Body of pancreas (tissue), 4 donors: Measurements from ENCODE around the gene CEBPG. TPM values are rescaled to one million over a fixed set of nuclear protein-coding genes. Genes with fewer than 3 reads are reported as not detected.

Source experiments
- ATAC-seq: fragments of 150-250 bp; one replicate; pipeline ENCODE4 v1.9.1; 2016
- DNase-seq, 4 donors: peaks; one replicate each; pipeline ENCODE4 v3.0.0-alpha.2; 2019
- H3K27ac ChIP-seq, 4 donors: fragments of 200-600 bp; sonication (generic); 1 replicate in 3 of 4; 2 replicates in 1 of 4; pipeline versions ENCODE4 v1.5.1 to v1.6.1; 2016 to 2019; ENCODE audit warnings: mild to moderate bottlenecking in 1 of 4, mixed read lengths in 1 of 4, moderate library complexity in 1 of 4
- H3K27me3 ChIP-seq, 2 donors: fragments of 200-600 bp; sonication (generic); one replicate each; pipeline ENCODE4 v1.6.0; 2016; ENCODE audit warnings: mild to moderate bottlenecking in 1 of 2
- H3K36me3 ChIP-seq, 2 donors: fragments of 200-600 bp; sonication (generic); replicated peaks in 1 of 2; 2 replicates each; pipeline ENCODE4 v1.5.1; 2016; ENCODE audit warnings: low read depth in 2 of 2; ENCODE audit not compliant: insufficient read depth in 1 of 2
- H3K4me1 ChIP-seq: fragments of 200-600 bp; sonication (generic); one replicate; pipeline ENCODE4 v1.6.0; 2016
- H3K4me3 ChIP-seq, 2 donors: fragments of 200-600 bp; sonication (generic); 1 replicate in 1 of 2; 2 replicates in 1 of 2; pipeline ENCODE4 v1.5.1; 2016 to 2019
- H3K9me3 ChIP-seq, 3 donors: fragments of 200-600 bp; sonication (generic); 1 replicate in 2 of 3; 2 replicates in 1 of 3; pipeline ENCODE4 v1.5.1; 2016
- POLR2A ChIP-seq, 3 donors: fragments of 450-650 bp; IDR thresholded peaks; one replicate each; pipeline ENCODE4 v1.6.1; 2016; ENCODE audit warnings: antibody characterized with exemption in 3 of 3, mild to moderate bottlenecking in 2 of 3
- WGBS, 2 donors: methylation state at CpG; one replicate each; pipeline ENCODE4 v1.1.5; 2017; 5-methylcytosine and 5-hydroxymethylcytosine counted together
- intact Hi-C: fragments of 100-400 bp; cut with DNase I; formaldehyde crosslinking; loops from one replicate; pipeline ENCODE4 v1.15.1; 2023
- total RNA-seq, 2 donors: library from RNA; depleted of rRNA; stranded (reverse); fragments of >200 nt; gene quantifications; one replicate each; pipeline ENCODE4 v1.1.0, GENCODE V29; 2016
- TF ChIP-seq, protein P1 (sequence below), 7 experiments: fragments of 450-650 bp in 4 of 7; fragments of 200-600 bp in 3 of 7; sonication (generic) in 3 of 7; IDR thresholded peaks; one replicate each; pipeline ENCODE4 v1.5.1; 2016 to 2019; ENCODE audit warnings: antibody characterized with exemption in 7 of 7

Gene CEBPG
- total RNA-seq, 2 donors from 2014 or later = 13.2 to 16.3 TPM

DNA sequence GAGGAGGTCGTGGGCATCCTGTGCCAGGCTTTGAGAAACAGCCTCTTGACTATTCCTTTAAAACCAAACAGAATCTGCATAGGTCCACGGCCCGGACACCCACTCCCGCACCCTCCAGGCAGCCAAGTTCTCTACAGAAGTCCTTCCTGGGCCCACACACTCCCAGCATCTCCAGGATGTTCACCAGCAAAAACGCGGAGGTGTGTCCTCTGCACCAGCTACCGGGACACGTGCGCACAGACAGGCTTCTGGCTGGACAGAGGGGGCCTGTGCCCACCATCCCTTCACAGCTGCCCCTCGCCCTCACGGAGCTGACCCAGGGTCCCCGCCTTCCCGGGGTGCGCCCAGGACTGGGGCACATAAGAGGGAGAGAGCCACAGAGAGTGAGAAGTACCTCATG lies 44.2 kb downstream of the CEBPG start:
- H3K9me3 ChIP-seq = no peaks in the 10 kb centered on the region
- no peak overlapping the region for H3K27ac ChIP-seq
- ATAC-seq = no peak
- H3K36me3 ChIP-seq = no peaks in the 10 kb centered on the region
- H3K4me1 ChIP-seq = no peaks in the 10 kb centered on the region
- no peak overlapping the region for H3K4me3 ChIP-seq
- H3K27me3 ChIP-seq = no peaks in the 10 kb centered on the region
- no peak for DNase-seq
- WGBS, 2 donors = 88 to 90% methylated on average over 11 to 14 of the region's 14 CpGs
- intact Hi-C loops = loop anchor here (5.0 kb wide), 1 partner anchor 350 kb away; no protein-coding TSS in a partner anchor
- TF ChIP-seq POLR2A (IDR thresholded peaks at IDR 0.05) = no peak
- TF ChIP-seq, protein P1, sequence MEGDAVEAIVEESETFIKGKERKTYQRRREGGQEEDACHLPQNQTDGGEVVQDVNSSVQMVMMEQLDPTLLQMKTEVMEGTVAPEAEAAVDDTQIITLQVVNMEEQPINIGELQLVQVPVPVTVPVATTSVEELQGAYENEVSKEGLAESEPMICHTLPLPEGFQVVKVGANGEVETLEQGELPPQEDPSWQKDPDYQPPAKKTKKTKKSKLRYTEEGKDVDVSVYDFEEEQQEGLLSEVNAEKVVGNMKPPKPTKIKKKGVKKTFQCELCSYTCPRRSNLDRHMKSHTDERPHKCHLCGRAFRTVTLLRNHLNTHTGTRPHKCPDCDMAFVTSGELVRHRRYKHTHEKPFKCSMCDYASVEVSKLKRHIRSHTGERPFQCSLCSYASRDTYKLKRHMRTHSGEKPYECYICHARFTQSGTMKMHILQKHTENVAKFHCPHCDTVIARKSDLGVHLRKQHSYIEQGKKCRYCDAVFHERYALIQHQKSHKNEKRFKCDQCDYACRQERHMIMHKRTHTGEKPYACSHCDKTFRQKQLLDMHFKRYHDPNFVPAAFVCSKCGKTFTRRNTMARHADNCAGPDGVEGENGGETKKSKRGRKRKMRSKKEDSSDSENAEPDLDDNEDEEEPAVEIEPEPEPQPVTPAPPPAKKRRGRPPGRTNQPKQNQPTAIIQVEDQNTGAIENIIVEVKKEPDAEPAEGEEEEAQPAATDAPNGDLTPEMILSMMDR (IDR thresholded peaks at IDR 0.05) = no peak

DNA sequence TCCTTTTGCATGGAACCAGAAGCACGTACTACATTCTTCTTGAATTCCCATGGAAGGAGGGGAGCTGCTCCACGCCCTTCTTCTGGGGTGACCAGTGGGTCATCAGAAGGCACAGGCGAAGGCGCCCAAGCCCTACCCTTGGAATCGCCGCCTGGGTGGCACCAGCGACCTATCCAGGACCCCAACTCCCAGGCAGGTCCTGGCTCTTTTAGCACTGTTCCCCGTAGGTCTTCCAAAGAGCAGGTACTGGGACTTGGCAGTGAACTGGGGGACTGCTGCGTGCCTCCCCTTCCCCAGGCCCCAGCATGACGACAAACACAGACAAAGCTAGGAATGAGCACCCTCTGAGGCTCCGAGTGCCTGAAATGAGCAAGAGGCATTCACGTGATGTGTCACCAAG lies 45.0 kb downstream of the CEBPG start:
- DNase-seq (no peak), ATAC-seq (no peak)
- 88 to 92% methylated on average over 12 of the region's 12 CpGs for WGBS, 2 donors
- no peak overlapping the region for H3K27ac ChIP-seq
- H3K36me3 ChIP-seq = no peaks in the 10 kb centered on the region
- no peaks in the 10 kb centered on the region for H3K9me3 ChIP-seq
- intact Hi-C loops = loop anchor here (5.0 kb wide), 1 partner anchor 349 kb away; no protein-coding TSS in a partner anchor
- no peaks in the 10 kb centered on the region for H3K27me3 ChIP-seq
- no peak overlapping the region for H3K4me3 ChIP-seq
- H3K4me1 ChIP-seq = no peaks in the 10 kb centered on the region
- TF ChIP-seq, protein P1 (IDR thresholded peaks at IDR 0.05) = no peak
- TF ChIP-seq POLR2A (IDR thresholded peaks at IDR 0.05) = no peak

DNA sequence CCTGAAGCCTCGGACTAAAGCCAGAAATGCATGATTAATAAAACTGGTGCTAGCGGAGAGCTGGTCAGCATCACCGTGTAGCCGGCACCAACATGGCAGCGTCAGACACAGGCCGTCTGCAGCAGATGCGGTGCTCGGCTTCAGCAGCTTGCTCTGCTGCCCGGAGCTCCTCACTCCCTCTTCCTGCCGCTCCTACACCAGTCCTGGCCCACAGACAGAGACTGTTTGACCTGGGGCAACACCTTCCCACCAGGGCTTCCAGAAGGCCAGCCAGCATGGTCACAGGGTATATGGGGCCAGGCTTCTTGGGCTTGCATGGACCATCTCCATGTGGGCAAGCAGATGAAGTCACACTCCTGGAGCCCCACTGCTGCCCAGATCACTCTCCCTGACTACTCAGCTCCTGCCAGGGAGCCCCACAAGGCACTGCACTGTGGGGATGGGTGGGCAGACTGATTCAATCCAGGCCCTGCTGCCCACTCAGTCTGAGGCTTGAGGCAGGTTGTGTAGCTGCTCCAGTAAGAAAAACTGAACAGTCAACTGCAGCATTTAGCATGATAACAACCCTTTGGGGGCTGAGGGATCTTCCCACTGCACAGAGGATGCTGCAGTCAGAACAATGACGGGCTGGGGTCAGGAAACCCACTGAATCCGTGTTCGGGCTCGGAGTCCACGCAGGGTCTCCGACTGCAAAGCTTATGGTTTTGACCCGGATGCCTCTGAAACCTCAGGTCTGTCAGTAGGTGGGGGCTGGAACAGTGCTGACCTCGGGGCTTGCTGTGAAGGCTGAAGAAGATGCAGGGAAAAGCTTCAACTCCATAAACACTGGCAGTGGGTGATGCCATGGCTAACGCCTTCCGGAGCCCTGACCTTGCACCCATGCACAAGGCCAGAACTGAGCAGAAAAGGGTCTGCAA lies 45.6 kb downstream of the CEBPG start:
- no peak for ATAC-seq
- TF ChIP-seq POLR2A (IDR thresholded peaks at IDR 0.05) = no peak
- TF ChIP-seq, protein P1 (IDR thresholded peaks at IDR 0.05) = no peak

DNA sequence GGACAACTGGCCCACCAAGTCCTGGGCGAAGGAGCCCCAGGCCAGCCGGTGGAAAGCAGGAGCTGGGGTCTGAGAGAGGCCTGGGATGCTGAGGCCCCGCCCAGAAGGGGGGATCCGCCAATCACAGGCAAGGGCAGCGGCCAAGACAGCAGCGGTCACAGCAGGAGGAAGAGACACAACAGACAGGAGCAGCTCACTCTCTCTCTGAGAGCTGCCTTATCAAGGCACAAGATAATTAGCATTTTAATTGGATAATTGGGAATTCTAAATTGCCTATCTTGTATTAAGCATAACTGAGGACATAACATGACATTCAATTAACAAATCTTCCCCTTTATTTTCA lies 46.2 kb downstream of the CEBPG start:
- intact Hi-C loops = loop anchor here (5.0 kb wide), 1 partner anchor 348 kb away; no protein-coding TSS in a partner anchor
- H3K27ac ChIP-seq = no peak overlapping the region
- no peaks in the 10 kb centered on the region for H3K36me3 ChIP-seq
- no peak for DNase-seq
- TF ChIP-seq, protein P1 (IDR thresholded peaks at IDR 0.05) = no peak
- no peak for TF ChIP-seq POLR2A (IDR thresholded peaks at IDR 0.05)
- H3K4me3 ChIP-seq = no peak overlapping the region
- no peaks in the 10 kb centered on the region for H3K27me3 ChIP-seq
- no peak for ATAC-seq
- H3K4me1 ChIP-seq = no peaks in the 10 kb centered on the region
- WGBS, 2 donors = 70 to 80% methylated on average over 1 to 6 of the region's 6 CpGs
- H3K9me3 ChIP-seq = no peaks in the 10 kb centered on the region

More for the DNA sequence above, 45.6 kb downstream of the CEBPG start:
- DNase-seq = no peak
- WGBS, 2 donors = 88 to 91% methylated on average over 17 to 20 of the region's 20 CpGs
- H3K36me3 ChIP-seq = no peaks in the 10 kb centered on the region
- H3K4me3 ChIP-seq = no peak overlapping the region
- H3K27ac ChIP-seq = no peak overlapping the region
- H3K27me3 ChIP-seq = no peaks in the 10 kb centered on the region
- H3K4me1 ChIP-seq = no peaks in the 10 kb centered on the region
- no peaks in the 10 kb centered on the region for H3K9me3 ChIP-seq
- intact Hi-C loops = loop anchor here (5.0 kb wide), 1 partner anchor 348 kb away; no protein-coding TSS in a partner anchor
